ENCODE results near the gene RPP21. TPM values are rescaled to one million over a fixed set of nuclear protein-coding genes. Genes with fewer than 3 reads are reported as not detected.
"Not testable (repeated sequence)": the region's sequence is repeated elsewhere in the genome, so short reads cannot be mapped to it uniquely, and the experiment has no call there.

The RPP21 gene
- total RNA-seq, 1 donor from 2014 or later = 262 TPM

DNA sequence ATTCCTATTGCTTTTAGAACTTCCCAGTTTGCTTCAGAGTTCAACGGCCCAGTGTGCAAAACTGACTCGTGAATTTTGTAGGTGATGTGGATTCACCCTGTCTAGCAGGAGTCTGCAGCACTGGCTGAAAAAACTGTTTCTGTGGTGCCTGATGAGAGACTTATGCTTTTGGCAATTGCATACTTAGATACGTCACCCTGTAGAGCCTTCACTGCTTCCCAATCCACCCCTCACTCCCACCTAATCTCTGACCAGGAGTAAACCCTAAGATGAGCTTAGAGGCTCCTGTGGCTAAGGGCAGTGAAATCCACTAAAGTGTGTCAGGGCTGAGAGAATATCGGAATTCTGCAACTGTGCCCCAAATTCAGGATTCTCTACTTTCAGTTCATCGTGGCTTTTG lies 14.3 kb downstream of the RPP21 start:
- no peak overlapping the region for H3K4me3 ChIP-seq
- H3K9me3 ChIP-seq = no peaks in the 10 kb centered on the region
- no peaks in the 10 kb centered on the region for H3K36me3 ChIP-seq
- DNase-seq (ENCODE audit: low spot score in 2 of 2) = no peak
- H3K27me3 ChIP-seq = no peaks in the 10 kb centered on the region
- H3K4me1 ChIP-seq = peaks cover 0 to 3% of the 10 kb centered on the region in 2 donors
- intact Hi-C loops (cut with DNase I) = no loop called here
- TF ChIP-seq, protein P1, sequence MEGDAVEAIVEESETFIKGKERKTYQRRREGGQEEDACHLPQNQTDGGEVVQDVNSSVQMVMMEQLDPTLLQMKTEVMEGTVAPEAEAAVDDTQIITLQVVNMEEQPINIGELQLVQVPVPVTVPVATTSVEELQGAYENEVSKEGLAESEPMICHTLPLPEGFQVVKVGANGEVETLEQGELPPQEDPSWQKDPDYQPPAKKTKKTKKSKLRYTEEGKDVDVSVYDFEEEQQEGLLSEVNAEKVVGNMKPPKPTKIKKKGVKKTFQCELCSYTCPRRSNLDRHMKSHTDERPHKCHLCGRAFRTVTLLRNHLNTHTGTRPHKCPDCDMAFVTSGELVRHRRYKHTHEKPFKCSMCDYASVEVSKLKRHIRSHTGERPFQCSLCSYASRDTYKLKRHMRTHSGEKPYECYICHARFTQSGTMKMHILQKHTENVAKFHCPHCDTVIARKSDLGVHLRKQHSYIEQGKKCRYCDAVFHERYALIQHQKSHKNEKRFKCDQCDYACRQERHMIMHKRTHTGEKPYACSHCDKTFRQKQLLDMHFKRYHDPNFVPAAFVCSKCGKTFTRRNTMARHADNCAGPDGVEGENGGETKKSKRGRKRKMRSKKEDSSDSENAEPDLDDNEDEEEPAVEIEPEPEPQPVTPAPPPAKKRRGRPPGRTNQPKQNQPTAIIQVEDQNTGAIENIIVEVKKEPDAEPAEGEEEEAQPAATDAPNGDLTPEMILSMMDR (IDR thresholded peaks at IDR 0.05) = no peak
- H3K27ac ChIP-seq = no peak overlapping the region

DNA sequence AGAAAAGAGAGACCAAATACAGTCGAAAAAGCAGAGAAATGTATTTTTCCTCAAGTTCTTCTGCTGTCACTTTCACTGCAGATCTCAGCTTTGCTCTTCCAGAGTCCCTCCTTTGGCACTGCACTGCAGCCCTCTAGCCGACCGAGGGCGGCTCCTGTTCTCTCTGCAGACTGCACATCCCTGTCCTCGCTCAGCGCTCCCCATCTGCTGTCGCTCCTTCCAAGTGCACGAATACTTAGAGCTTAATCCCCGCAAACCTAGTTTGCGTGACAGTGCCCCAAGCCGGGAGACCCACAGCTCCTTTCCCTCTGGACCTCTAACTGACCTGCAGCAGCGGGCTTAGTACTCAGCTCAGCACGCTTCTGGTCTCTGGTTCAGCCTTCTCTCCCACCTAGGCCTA lies 15.2 kb downstream of the RPP21 start:
- intact Hi-C loops (cut with DNase I) = no loop called here
- TF ChIP-seq, protein P1 (IDR thresholded peaks at IDR 0.05) = no peak
- no peaks in the 10 kb centered on the region for H3K27me3 ChIP-seq

DNA sequence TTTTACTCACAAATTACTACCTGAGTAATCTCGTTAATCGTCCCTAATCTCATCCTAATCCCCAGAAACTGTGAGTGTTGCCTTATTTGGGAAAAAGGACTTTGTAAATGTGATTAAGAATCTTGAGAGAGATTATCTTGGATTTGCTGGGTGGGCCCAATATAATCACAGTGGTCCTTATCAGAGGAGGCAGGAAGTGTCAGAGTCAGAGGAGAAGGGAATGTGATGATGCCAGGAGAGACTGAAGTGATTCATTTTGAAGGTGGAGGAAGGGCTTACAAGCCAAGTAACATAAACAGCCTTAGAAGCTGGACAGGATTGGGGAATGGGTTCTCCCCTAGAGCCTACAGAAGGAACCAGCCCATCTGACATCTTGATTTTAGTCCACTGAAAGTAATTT lies 16.7 kb downstream of the RPP21 start:
- H3K36me3 ChIP-seq = no peaks in the 10 kb centered on the region
- H3K27me3 ChIP-seq = no peaks in the 10 kb centered on the region
- peaks cover 0 to 3% of the 10 kb centered on the region in 2 donors for H3K4me1 ChIP-seq
- intact Hi-C loops (cut with DNase I) = no loop called here
- H3K9me3 ChIP-seq = no peaks in the 10 kb centered on the region
- TF ChIP-seq, protein P1 (IDR thresholded peaks at IDR 0.05) = no peak
- no peak for DNase-seq (ENCODE audit: low spot score in 2 of 2)
- H3K4me3 ChIP-seq = no peak overlapping the region
- H3K27ac ChIP-seq = no peak overlapping the region

More for the DNA sequence above, 15.2 kb downstream of the RPP21 start:
- no peak for DNase-seq (ENCODE audit: low spot score in 2 of 2)
- Histone ChIP-seq H3K4me3 (no peak overlapping the region), H3K36me3 (no peaks in the 10 kb centered on the region), H3K4me1 (peaks cover 0 to 3% of the 10 kb centered on the region in 2 donors), H3K9me3 (no peaks in the 10 kb centered on the region), H3K27ac (no peak overlapping the region)

DNA sequence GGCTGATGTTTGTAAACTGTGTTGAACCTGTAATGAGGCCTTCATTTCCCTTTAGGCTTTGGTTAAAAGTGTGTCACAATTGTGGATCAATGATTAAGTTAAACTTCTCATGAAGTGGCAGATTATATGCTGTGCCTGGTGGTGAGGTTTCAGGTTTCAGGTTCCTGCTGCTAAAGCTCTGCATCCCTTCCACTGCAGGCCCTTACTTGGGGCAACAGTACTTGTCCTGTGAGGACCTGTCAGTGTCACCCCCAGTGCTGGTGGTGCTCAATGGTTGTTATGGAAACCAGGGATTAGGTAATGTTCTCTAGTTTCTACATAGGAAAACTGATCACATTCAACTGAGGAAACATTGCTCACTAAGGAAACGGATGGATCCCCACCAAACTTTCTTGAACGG lies 18.5 kb downstream of the RPP21 start:
- TF ChIP-seq, protein P1 (IDR thresholded peaks at IDR 0.05) = no peak
- no peaks in the 10 kb centered on the region for H3K27me3 ChIP-seq
- no peaks in the 10 kb centered on the region for H3K36me3 ChIP-seq
- no peaks in the 10 kb centered on the region for H3K9me3 ChIP-seq
- H3K4me3 ChIP-seq = no peak overlapping the region
- no peak for DNase-seq (ENCODE audit: low spot score in 2 of 2)
- no peak overlapping the region for H3K27ac ChIP-seq
- H3K4me1 ChIP-seq = no peaks in the 10 kb centered on the region
- intact Hi-C loops (cut with DNase I) = no loop called here

DNA sequence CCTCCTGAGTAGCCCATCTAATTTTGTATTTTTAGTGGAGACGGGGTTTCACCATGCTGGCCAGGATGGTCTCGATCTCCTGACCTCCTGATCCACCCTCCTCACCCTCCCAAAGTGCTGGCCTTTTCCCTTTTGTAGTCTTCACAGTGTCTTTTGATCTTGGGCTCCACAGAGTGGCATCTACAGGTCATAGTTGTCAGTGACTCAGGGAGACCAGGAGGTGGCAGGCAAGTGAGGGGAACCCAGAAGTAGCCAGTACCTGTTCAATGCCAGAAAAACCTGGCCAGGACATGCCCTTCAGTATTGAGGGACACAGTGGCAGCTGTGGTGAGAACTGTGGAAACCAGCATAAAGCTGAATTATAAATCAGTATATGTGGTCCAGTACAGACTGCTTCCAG lies 19.6 kb downstream of the RPP21 start:
- Histone ChIP-seq H3K36me3 (no peaks in the 10 kb centered on the region), H3K27ac (no peak overlapping the region), H3K27me3 (no peaks in the 10 kb centered on the region), H3K4me1 (no peaks in the 10 kb centered on the region), H3K9me3 (no peaks in the 10 kb centered on the region), H3K4me3 (no peak overlapping the region)
- intact Hi-C loops (cut with DNase I) = no loop called here
- TF ChIP-seq, protein P1 (IDR thresholded peaks at IDR 0.05) = no peak
- no peak for DNase-seq (ENCODE audit: low spot score in 2 of 2)

DNA sequence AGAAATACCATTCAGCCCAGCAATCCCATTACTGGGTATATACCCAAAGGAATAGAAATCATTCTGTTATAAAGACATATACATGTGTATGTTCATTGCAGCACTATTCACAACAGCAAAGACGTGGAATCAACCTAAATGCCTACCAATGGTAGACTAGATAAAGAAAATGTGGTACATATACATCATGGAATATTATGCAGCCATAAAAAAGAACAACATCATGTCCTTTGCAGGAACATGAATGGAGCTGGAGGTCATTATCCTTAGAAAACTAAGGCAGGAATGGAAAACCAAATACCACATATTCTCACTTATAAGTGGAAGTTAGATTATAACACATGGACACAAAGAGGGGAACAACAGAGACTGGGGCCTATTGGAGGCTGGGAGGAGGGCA lies 24.3 kb downstream of the RPP21 start:
- H3K4me1 ChIP-seq; intact Hi-C loops (cut with DNase I); H3K9me3 ChIP-seq; H3K4me3 ChIP-seq; H3K27ac ChIP-seq; H3K36me3 ChIP-seq; DNase-seq (ENCODE audit: low spot score in 2 of 2); H3K27me3 ChIP-seq: not testable (repeated sequence)

All from ascending aorta (tissue), 2 donors.